ENCODE results near the gene CHST8.

GRCh38 chr19:33736158-33736557 is 114.4 kb downstream of the CHST8 start:
- TF ChIP-seq CTCF (conservative IDR thresholded peaks at IDR 0.05; ENCODE audit: low read depth in 2 of 2) (peak in 1 of 2 experiments; percentile 34; a peak in 1 of 4 replicates), REST (IDR thresholded peaks at IDR 0.05; ENCODE audit: unreplicated experiment) (no peak), ZNF114 (CRISPR knock-in tag; IDR thresholded peaks at IDR 0.05) (no peak), POLR2AphosphoS5 (IDR thresholded peaks at IDR 0.05; ENCODE audit: low read depth) (no peak)

Data from GM23338 (cell line).